ENCODE data around the gene MOXD1. TPM values are rescaled to one million over a fixed set of nuclear protein-coding genes. Genes with fewer than 3 reads are reported as not detected.

The MOXD1 gene
- total RNA-seq, 1 donor from 2014 or later = 83.6 TPM

DNA sequence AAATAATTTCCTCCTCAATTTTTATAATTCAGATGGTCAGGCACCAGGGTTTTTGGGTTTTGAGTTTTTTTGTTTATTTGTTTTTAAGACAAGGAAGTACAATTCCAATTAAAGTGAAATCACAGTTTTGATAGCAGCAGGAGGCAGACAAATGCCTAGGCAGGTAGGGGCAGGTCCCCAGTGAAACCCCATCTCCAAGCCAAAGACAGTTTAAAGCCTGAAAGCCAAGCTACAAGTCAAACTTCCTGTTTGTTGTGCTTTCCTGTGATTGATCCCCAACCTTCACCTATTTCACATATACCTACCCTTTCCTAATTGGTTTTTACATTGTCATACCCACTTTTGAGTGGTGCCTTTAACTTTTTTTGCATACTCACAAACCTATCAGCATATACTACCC lies 149.6 kb downstream of the MOXD1 start:
- H3K27ac Mint-ChIP-seq (ENCODE audit: unreplicated experiment) = peak overlapping the region; percentile 69

DNA sequence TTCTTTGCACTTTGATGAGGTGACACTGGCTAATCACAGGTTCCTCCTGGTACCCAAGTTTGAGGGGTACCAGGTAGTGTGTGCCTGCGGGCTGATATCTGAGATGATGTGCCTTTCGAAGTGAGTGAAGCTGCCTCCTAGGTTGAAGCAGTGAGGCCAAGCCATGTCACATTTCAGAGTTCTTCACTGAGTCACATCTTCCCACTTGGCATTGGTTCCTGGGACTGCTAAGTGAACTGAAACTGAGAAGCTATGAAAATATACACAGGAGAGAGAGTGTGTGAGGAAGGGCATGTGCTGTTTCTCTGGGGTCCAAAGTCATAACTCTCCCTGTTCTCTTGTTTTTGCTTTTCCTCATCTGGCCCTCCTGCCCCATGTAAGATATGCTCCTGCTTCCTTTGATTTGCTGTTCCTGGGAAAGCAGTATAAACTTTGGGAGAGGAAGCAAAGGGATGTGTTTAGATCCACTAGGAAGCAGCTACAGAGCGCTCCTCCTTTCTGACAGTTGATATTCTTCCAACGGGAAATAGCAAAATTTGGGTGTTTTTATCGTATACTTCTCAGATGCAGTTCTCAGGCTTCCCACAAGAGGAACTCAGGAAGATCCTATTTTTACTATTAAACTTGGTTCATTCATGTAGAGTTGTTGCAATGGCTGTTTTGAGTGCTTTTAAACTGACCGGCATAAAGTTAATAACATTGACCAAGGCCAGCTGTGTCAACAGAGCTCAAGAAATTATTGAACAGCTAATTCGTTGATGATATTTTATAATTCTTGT lies 153.7 kb downstream of the MOXD1 start:
- H3K36me3 Mint-ChIP-seq (ENCODE audit: low read depth) = peaks cover 3% of the 10 kb centered on the region
- no peak overlapping the region for H3K4me3 Mint-ChIP-seq
- TF ChIP-seq, protein P1, sequence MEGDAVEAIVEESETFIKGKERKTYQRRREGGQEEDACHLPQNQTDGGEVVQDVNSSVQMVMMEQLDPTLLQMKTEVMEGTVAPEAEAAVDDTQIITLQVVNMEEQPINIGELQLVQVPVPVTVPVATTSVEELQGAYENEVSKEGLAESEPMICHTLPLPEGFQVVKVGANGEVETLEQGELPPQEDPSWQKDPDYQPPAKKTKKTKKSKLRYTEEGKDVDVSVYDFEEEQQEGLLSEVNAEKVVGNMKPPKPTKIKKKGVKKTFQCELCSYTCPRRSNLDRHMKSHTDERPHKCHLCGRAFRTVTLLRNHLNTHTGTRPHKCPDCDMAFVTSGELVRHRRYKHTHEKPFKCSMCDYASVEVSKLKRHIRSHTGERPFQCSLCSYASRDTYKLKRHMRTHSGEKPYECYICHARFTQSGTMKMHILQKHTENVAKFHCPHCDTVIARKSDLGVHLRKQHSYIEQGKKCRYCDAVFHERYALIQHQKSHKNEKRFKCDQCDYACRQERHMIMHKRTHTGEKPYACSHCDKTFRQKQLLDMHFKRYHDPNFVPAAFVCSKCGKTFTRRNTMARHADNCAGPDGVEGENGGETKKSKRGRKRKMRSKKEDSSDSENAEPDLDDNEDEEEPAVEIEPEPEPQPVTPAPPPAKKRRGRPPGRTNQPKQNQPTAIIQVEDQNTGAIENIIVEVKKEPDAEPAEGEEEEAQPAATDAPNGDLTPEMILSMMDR (conservative IDR thresholded peaks at IDR 0.05) = no peak
- DNase-seq (ENCODE audit: low read depth, low spot score) = no peak
- H3K27me3 Mint-ChIP-seq (ENCODE audit: low read depth) = no peaks in the 10 kb centered on the region
- peaks cover 2% of the 10 kb centered on the region for H3K9me3 Mint-ChIP-seq
- no peaks in the 10 kb centered on the region for H3K4me1 Mint-ChIP-seq
- H3K27ac Mint-ChIP-seq (ENCODE audit: unreplicated experiment) = no peak overlapping the region

More for the DNA sequence above, 149.6 kb downstream of the MOXD1 start:
- DNase-seq (ENCODE audit: low read depth, low spot score) = no peak
- Mint-ChIP-seq H3K4me3 (no peak overlapping the region), H3K4me1 (no peaks in the 10 kb centered on the region), H3K9me3 (peaks cover 3% of the 10 kb centered on the region), H3K27me3 (ENCODE audit: low read depth) (no peaks in the 10 kb centered on the region), H3K36me3 (ENCODE audit: low read depth) (peaks cover 6% of the 10 kb centered on the region)
- TF ChIP-seq, protein P1 (conservative IDR thresholded peaks at IDR 0.05) = no peak

DNA sequence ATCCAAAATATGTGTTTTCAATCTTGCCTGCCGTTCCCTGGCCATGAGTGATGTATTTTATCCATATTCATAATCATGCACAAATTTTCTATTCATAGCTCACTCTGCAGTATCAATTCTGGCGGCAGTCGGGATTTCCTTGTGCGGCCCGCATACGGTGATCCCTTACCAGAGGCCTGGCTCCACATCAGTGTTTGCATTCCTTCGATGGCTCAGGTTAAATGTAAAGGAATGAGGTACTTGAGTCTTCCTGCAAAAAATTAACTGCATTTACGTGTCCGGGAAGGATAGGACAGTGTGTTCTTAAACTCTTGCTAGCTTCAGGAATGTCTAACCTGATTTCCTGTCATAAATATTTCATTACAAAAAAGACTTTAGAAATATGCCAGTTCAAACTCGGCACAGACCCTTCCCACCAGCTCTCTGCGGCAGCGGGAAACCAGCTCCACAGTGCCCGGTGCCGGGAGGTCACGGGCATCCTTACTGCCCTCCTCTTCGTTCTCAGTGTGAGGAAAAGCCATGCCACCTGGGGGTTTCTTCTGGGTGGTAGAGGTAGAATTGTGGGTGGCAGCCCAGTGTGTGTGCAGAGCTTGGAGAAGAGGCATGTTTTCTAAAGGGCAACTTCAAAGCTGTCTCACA lies 154.5 kb downstream of the MOXD1 start:
- Mint-ChIP-seq H3K4me3 (no peak overlapping the region), H3K36me3 (ENCODE audit: low read depth) (no peaks in the 10 kb centered on the region), H3K27ac (ENCODE audit: unreplicated experiment) (no peak overlapping the region), H3K9me3 (peaks cover 2% of the 10 kb centered on the region), H3K4me1 (no peaks in the 10 kb centered on the region), H3K27me3 (ENCODE audit: low read depth) (no peaks in the 10 kb centered on the region)
- no peak for DNase-seq (ENCODE audit: low read depth, low spot score)
- TF ChIP-seq, protein P1 (conservative IDR thresholded peaks at IDR 0.05) = no peak

DNA sequence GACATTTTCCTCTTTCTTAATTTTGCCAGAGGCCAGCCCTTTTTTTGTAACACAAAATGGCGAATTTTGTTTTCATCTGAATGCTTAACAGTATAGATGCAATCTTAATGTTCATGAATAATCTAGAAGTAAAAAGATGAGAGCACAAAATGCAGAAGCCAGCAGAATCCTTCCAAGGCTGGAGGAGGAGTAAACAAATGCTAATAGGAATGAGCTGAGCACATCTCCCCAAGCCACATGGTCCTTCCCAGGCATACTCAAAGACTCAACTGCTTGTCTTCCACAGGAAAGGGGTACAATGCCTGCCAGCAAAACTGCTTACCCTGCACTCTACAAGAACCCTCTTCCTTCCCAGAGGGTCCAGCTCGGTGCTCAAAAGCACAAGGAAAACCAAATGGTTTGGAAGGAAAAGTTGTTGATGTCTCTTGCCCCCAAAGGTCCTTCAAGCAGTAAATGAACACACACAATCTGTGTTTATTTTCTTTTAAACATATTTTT lies 155.1 kb downstream of the MOXD1 start:
- no peak overlapping the region for H3K4me3 Mint-ChIP-seq
- no peak for DNase-seq (ENCODE audit: low read depth, low spot score)
- no peaks in the 10 kb centered on the region for H3K27me3 Mint-ChIP-seq (ENCODE audit: low read depth)
- H3K27ac Mint-ChIP-seq (ENCODE audit: unreplicated experiment) = no peak overlapping the region
- no peaks in the 10 kb centered on the region for H3K36me3 Mint-ChIP-seq (ENCODE audit: low read depth)
- peaks cover 2% of the 10 kb centered on the region for H3K9me3 Mint-ChIP-seq
- H3K4me1 Mint-ChIP-seq = no peaks in the 10 kb centered on the region
- TF ChIP-seq, protein P1 (conservative IDR thresholded peaks at IDR 0.05) = no peak

Other genes starting within 250 kb of the MOXD1 start
- gene STX7, start 111.6 kb upstream of the MOXD1 start, total RNA-seq = 30.0 and 34.5 TPM in 2 replicates
- not detected in 2 replicates for gene TAAR9, start 136.8 kb upstream of the MOXD1 start, total RNA-seq
- gene TAAR8, start 151.2 kb upstream of the MOXD1 start, total RNA-seq = not detected in 2 replicates
- gene TAAR6, start 168.8 kb upstream of the MOXD1 start, total RNA-seq = not detected in 2 replicates
- not detected in 2 replicates for gene TAAR5, start 188.3 kb upstream of the MOXD1 start, total RNA-seq
- gene TAAR2, start 222.8 kb upstream of the MOXD1 start, total RNA-seq = not detected in 2 replicates